Neural cell (in vitro differentiated cells): ENCODE measurements around the gene HAUS6. TPM values are rescaled to one million over a fixed set of nuclear protein-coding genes. Genes with fewer than 3 reads are reported as not detected.

ENCODE experiments used
- H2AFZ ChIP-seq: fragments of 200-600, 300-800 bp; sonication (generic), shearing (Covaris generic); 2 replicates; pipeline ENCODE4 v1.6.0; 2014; ENCODE audit warnings: low read depth, mild to moderate bottlenecking, antibody characterized with exemption, low read length, moderate library complexity
- H3F3A ChIP-seq: fragments of 200-600 bp; shearing (Covaris generic); 2 replicates; pipeline ENCODE4 v1.6.1; 2016; ENCODE audit warnings: mild to moderate bottlenecking, moderate library complexity, mixed read lengths, antibody characterized with exemption, low read length; ENCODE audit not compliant: insufficient read depth, poor library complexity, severe bottlenecking
- H3K27ac ChIP-seq: fragments of 200-600, 300-800 bp; sonication (generic), shearing (Covaris generic); 2 replicates; pipeline ENCODE4 v1.5.1; 2014; ENCODE audit warnings: mild to moderate bottlenecking, low read length, moderate library complexity
- H3K27me3 ChIP-seq: fragments of 300-800, 200-600 bp; sonication (generic), shearing (Covaris generic); 2 replicates; pipeline ENCODE4 v1.6.0; 2014; ENCODE audit warnings: mild to moderate bottlenecking, low read depth, low read length, moderate library complexity; ENCODE audit not compliant: insufficient read depth
- H3K36me3 ChIP-seq: fragments of 300-800, 200-600 bp; sonication (generic), shearing (Covaris generic); 2 replicates; pipeline ENCODE4 v1.5.1; 2014; ENCODE audit warnings: mild to moderate bottlenecking, antibody characterized with exemption, low read length, moderate library complexity; ENCODE audit not compliant: insufficient read depth
- H3K4me2 ChIP-seq: fragments of 300-800, 200-600 bp; sonication (generic), shearing (Covaris generic); 2 replicates; pipeline ENCODE4 v1.6.0; 2014; ENCODE audit warnings: mild to moderate bottlenecking, low read length
- H3K4me3 ChIP-seq: fragments of 300-800, 200-600 bp; sonication (generic), shearing (Covaris generic); 2 replicates; pipeline ENCODE4 v1.5.1; 2014; ENCODE audit warnings: mild to moderate bottlenecking, low read length, moderate library complexity
- H3K79me2 ChIP-seq: fragments of 200-600 bp; shearing (Covaris generic); replicated peaks from 2 replicates; pipeline ENCODE4 v1.6.0; 2014; ENCODE audit warnings: mild to moderate bottlenecking, low read length, moderate library complexity; ENCODE audit not compliant: insufficient read depth
- H3K9ac ChIP-seq: fragments of 300-800, 200-600 bp; sonication (generic), shearing (Covaris generic); 2 replicates; pipeline ENCODE4 v1.6.1; 2016; ENCODE audit warnings: mild to moderate bottlenecking, low read length, mixed read lengths
- H3K9me2 ChIP-seq: fragments of 200-600 bp; shearing (Covaris generic); 2 replicates; pipeline ENCODE4 v1.6.1; 2016; ENCODE audit warnings: mild to moderate bottlenecking, low read length, mixed read lengths; ENCODE audit not compliant: insufficient read depth
- H3K9me3 ChIP-seq: fragments of 200-600, 300-800 bp; sonication (generic), shearing (Covaris generic); 2 replicates; pipeline ENCODE4 v1.6.1; 2016; ENCODE audit warnings: mild to moderate bottlenecking, mixed run types, low read length, moderate library complexity, mixed read lengths
- H4K20me1 ChIP-seq: fragments of 200-600 bp; shearing (Covaris generic); 2 replicates; pipeline ENCODE4 v1.6.1; 2016; ENCODE audit warnings: mild to moderate bottlenecking, mixed run types; ENCODE audit not compliant: insufficient read depth
- CTCF ChIP-seq: fragments of 450-650 bp; IDR thresholded peaks from 2 replicates; pipeline ENCODE4 v1.5.1; 2014; ENCODE audit warnings: antibody characterized with exemption, mild to moderate bottlenecking, moderate library complexity; ENCODE audit not compliant: poor library complexity, severe bottlenecking
- EP300 ChIP-seq: fragments of 450-650 bp; conservative IDR thresholded peaks from 2 replicates; pipeline ENCODE4 v1.6.1; 2014; ENCODE audit warnings: antibody characterized with exemption, mild to moderate bottlenecking, moderate library complexity; ENCODE audit not compliant: poor library complexity, severe bottlenecking
- EZH2 ChIP-seq: fragments of 200-600, 300-800 bp; shearing (Covaris generic), sonication (generic); IDR thresholded peaks from 2 replicates; pipeline ENCODE4 v1.6.1; 2014; ENCODE audit warnings: antibody characterized with exemption, low read length, borderline replicate concordance, mild to moderate bottlenecking; ENCODE audit not compliant: insufficient read depth, poor library complexity, severe bottlenecking
- MXI1 ChIP-seq: fragments of 450-650 bp; conservative IDR thresholded peaks from 2 replicates; pipeline ENCODE4 v1.6.1; 2014; ENCODE audit warnings: antibody characterized with exemption, mild to moderate bottlenecking; ENCODE audit not compliant: poor library complexity, severe bottlenecking
- POLR2AphosphoS5 ChIP-seq: IDR thresholded peaks from 2 replicates; pipeline ENCODE4 v1.6.1; 2012
- RAD21 ChIP-seq: fragments of 450-650 bp; conservative IDR thresholded peaks from 2 replicates; pipeline ENCODE4 v1.6.1; 2014; ENCODE audit warnings: antibody characterized with exemption, mild to moderate bottlenecking, moderate library complexity
- REST ChIP-seq: IDR thresholded peaks from 2 replicates; pipeline ENCODE4 v1.6.1; 2012; ENCODE audit warnings: borderline replicate concordance
- SMC3 ChIP-seq: fragments of 450-650 bp; conservative IDR thresholded peaks from 2 replicates; pipeline ENCODE4 v1.6.1; 2014; ENCODE audit warnings: antibody characterized with exemption, mild to moderate bottlenecking, moderate library complexity; ENCODE audit not compliant: poor library complexity
- TAF1 ChIP-seq: IDR thresholded peaks from 2 replicates; pipeline ENCODE4 v1.6.1; 2012; ENCODE audit warnings: low read depth
- polyA plus RNA-seq: library from polyadenylated mRNA; depleted of rRNA; stranded (reverse); fragments of >200 nt; gene quantifications from 2 replicates; pipeline ENCODE4 v1.2.3, GENCODE V29; 2014

The HAUS6 gene
- polyA plus RNA-seq, 1 donor from 2014 or later: 15.2 TPM

DNA sequence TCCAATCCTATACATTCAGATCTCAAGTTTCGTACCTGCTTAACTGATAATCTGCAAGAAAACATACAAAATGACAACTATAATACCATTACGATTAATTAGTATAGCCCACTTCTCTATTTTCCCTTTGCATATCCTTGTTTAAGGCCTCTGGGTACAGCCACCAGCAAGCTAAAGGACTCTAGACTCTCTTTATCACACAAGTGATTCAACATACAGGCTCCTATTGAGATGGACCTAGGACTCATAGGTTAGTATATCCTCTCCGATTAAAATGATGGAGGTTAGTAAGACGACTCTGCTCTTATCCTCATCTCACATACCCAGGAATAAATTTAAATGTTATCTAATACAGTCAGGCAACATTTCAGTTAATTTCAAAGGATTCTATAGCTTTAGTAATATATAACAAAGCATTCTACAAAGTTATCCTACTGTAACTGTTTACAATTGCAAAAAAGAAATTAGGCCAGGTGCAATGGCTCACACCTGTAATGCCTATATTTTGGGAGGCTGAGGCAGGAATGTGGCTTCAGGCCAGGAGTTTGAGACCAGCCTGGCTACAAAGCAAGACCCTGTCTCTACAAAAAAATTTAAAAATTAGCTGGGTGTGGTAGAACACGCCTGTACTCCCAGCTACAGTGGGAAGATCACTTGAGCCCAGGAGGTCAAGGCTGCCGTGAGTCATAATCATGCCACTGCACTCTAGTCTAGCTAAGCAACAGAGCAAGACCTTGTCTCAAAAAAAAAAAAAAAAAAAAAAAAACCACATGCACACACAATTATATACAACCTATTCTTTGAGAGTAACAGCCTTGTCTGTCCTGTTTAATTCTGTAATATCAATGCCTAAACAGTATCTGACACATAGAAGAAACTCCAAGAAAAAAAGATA is 15.4 kb downstream of the HAUS6 start:
- Histone ChIP-seq H4K20me1 (no peaks in the 10 kb centered on the region), H3K9me3 (no peaks in the 10 kb centered on the region), H3K4me2 (no peak overlapping the region), H3K27ac (no peak overlapping the region), H2AFZ (no peak overlapping the region), H3K27me3 (no peaks in the 10 kb centered on the region), H3K9me2 (no peaks in the 10 kb centered on the region), H3K9ac (no peak overlapping the region), H3K79me2 (no peaks in the 10 kb centered on the region), H3K4me3 (no peak overlapping the region), H3K36me3 (peaks cover 4% of the 10 kb centered on the region), H3F3A (no peaks in the 10 kb centered on the region)
- TF ChIP-seq SMC3: no peak
- TF ChIP-seq RAD21: no peak
- no peak for TF ChIP-seq TAF1
- no peak for TF ChIP-seq EP300

GRCh38 chr9:19085295-19085694 is 17.4 kb downstream of the HAUS6 start:
- Histone ChIP-seq H3K36me3 (peaks cover 4% of the 10 kb centered on the region), H3K79me2 (no peaks in the 10 kb centered on the region), H4K20me1 (no peaks in the 10 kb centered on the region), H3K9me3 (no peaks in the 10 kb centered on the region), H3K27ac (no peak overlapping the region), H3K4me3 (no peak overlapping the region), H3K27me3 (no peaks in the 10 kb centered on the region), H3K4me2 (no peak overlapping the region), H2AFZ (no peak overlapping the region), H3K9ac (no peak overlapping the region), H3F3A (no peaks in the 10 kb centered on the region), H3K9me2 (no peaks in the 10 kb centered on the region)
- no peak for TF ChIP-seq TAF1
- peak; percentile 44 for TF ChIP-seq CTCF
- TF ChIP-seq RAD21: peak; percentile 22
- TF ChIP-seq EP300: no peak
- TF ChIP-seq EZH2: no peak
- no peak for TF ChIP-seq REST
- TF ChIP-seq MXI1: no peak
- TF ChIP-seq SMC3: peak; percentile 37
- no peak for TF ChIP-seq POLR2AphosphoS5
